Heart left ventricle (tissue), 13 donors: ENCODE data around the gene DRC1.

ENCODE experiments used
- POLR2A ChIP-seq, 2 donors: fragments of 450-650 bp; IDR thresholded peaks; one replicate each; pipeline ENCODE4 v1.6.1; 2017; ENCODE audit warnings: antibody characterized with exemption in 2 of 2, mild to moderate bottlenecking in 2 of 2, moderate library complexity in 2 of 2
- TF ChIP-seq, protein P1 (sequence below), 12 donors: fragments of 200-600 bp; sonication (generic) in 4 of 12; IDR thresholded peaks; one replicate each; pipeline versions ENCODE4 v1.5.0 to v1.8.0; 2018 to 2022; ENCODE audit warnings: antibody characterized with exemption in 12 of 12, mild to moderate bottlenecking in 5 of 12
- donor health status: ischemic (EF 13 %, LVEDD 7.1; RV severe dilation, severe dysfunction).
- donor health status: DM: no; HTN: yes; CAD: no.
- donor health status: DM: no; HTN: no; CAD: no.
- donor health status: ischemic (EF 25% LVEDD 6.9; RV normal size, moderate dysfunction).
- donor health status: ischemic (EF 25% LVEDD 5.7; RV mildly dilated, moderate dysfunction).
- donor health status: ischemic (EF 35%, LVEDD 5.7; RV mildly dilated, moderate dysfunction).
- donor health status: nonischemic (EF 11% LVEDD 7.7; RV severe dilation, severe dysfunction).
- donor health status: DM: yes; HTN: yes; CAD: no.
- donor health status: PGD.
- donor health status: ischemic (EF 29% LVEDD 5.4; RV normal size, mild dysfunction).
- donor health status: nonischemic (EF 23%, LVEDD 6.1; RV moderate dilation, normal function).

DNA sequence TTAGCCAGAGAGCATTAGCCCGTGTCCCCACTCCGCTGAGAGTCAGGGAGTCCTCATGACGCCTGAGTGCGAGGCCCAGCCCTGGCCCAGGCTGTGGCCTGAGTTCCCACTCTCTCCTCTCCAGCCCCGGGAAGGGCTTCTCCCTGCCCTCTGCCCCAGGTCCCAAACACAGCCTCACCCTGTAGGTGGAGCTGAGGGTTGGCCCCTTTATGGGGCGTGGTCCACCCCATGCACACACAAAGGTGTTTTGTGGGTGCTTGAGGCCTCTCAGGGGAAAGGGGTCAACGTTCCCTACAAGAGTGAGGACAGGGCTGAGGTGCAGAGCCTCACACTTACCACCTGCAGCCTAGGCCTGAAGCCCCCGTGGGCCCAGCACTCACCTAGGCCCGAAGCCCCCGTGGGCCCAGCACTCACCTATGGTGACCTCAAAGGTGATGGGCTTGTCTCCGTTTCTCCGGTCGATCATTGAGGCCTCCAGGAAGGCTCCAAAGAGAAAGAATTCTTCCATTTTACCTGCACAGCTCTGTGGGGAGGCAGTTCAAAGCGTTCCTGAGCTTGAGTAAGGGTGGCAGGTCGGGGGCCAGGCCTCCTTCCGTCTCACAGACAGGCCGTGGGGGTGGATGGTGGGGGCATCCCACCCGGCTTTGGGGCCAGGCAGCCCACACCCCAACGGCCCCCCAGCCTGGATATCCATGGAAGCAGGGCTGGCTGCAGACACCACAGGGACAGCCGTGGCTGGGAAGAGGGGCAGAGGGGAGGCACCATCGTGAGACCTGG lies 78.3 kb downstream of the DRC1 start:
- no peak for TF ChIP-seq POLR2A (IDR thresholded peaks at IDR 0.05)
- TF ChIP-seq, protein P1, sequence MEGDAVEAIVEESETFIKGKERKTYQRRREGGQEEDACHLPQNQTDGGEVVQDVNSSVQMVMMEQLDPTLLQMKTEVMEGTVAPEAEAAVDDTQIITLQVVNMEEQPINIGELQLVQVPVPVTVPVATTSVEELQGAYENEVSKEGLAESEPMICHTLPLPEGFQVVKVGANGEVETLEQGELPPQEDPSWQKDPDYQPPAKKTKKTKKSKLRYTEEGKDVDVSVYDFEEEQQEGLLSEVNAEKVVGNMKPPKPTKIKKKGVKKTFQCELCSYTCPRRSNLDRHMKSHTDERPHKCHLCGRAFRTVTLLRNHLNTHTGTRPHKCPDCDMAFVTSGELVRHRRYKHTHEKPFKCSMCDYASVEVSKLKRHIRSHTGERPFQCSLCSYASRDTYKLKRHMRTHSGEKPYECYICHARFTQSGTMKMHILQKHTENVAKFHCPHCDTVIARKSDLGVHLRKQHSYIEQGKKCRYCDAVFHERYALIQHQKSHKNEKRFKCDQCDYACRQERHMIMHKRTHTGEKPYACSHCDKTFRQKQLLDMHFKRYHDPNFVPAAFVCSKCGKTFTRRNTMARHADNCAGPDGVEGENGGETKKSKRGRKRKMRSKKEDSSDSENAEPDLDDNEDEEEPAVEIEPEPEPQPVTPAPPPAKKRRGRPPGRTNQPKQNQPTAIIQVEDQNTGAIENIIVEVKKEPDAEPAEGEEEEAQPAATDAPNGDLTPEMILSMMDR (IDR thresholded peaks at IDR 0.05) = no peak
